Heart right ventricle (tissue), 16 donors: Measurements from ENCODE around the gene TSKU. TPM values are rescaled to one million over a fixed set of nuclear protein-coding genes. Genes with fewer than 3 reads are reported as not detected.

ENCODE experiments used
- ATAC-seq, 8 donors: fragments of 200-7000 bp; cut with Tn5 transposase; one replicate each; pipeline ENCODE4 v1.9.1; 2020; ENCODE audit warnings: mild to moderate bottlenecking in 8 of 8, moderate library complexity in 8 of 8, moderate number of reproducible peaks in 1 of 8
- DNase-seq, 2 donors: peaks; one replicate each; pipeline ENCODE4 v3.0.0-alpha.2; 2020
- H3K27ac ChIP-seq, 10 donors: fragments of 200-600 bp; sonication (generic) in 2 of 10; one replicate each; pipeline versions ENCODE4 v1.5.0 to v1.8.0; 2020 to 2022; ENCODE audit warnings: mild to moderate bottlenecking in 3 of 10
- H3K27me3 ChIP-seq, 7 donors: fragments of 200-600 bp; one replicate each; pipeline ENCODE4 v1.8.0; 2021 to 2022; ENCODE audit warnings: mild to moderate bottlenecking in 2 of 7
- H3K36me3 ChIP-seq, 9 donors: fragments of 200-600 bp; sonication (generic) in 1 of 9; one replicate each; pipeline versions ENCODE4 v1.5.0 to v1.8.0; 2020 to 2022; ENCODE audit warnings: mild to moderate bottlenecking in 2 of 9
- H3K4me1 ChIP-seq, 9 donors: fragments of 200-600 bp; sonication (generic) in 1 of 9; one replicate each; pipeline versions ENCODE4 v1.5.0 to v1.8.0; 2020 to 2022; ENCODE audit warnings: mild to moderate bottlenecking in 4 of 9
- H3K4me3 ChIP-seq, 10 donors: fragments of 200-600 bp; sonication (generic) in 2 of 10; one replicate each; pipeline versions ENCODE4 v1.5.0 to v1.8.0; 2020 to 2022; ENCODE audit warnings: mild to moderate bottlenecking in 7 of 10, moderate library complexity in 2 of 10
- H3K9me3 ChIP-seq, 11 donors: fragments of 200-600 bp in 10 of 11; sonication (generic) in 2 of 11; one replicate each; pipeline versions ENCODE4 v1.5.0 to v1.8.0; 2013 to 2022; ENCODE audit warnings: mild to moderate bottlenecking in 2 of 11, control low read depth in 1 of 11, moderate library complexity in 1 of 11
- WGBS, 2 donors: extraction: QIAGEN DNeasy Blood & Tissue Kit; methylation state at CpG; one replicate each; pipeline ENCODE4 v1.1.7; 2013; ENCODE audit warnings: inconsistent platforms in 1 of 2; 5-methylcytosine and 5-hydroxymethylcytosine counted together
- intact Hi-C, 10 donors: fragments of 100-400 bp; cut with DNase I; formaldehyde crosslinking; loops; one replicate each; pipeline versions ENCODE4 v1.11.1 to v1.14.2; 2022
- polyA plus RNA-seq, 2 donors: library from polyadenylated mRNA; stranded (reverse); fragments of 200-250 nt; gene quantifications; one replicate each; pipeline ENCODE4 v1.2.3, GENCODE V29; 2013
- total RNA-seq, 10 donors: library from RNA; stranded (reverse); fragmentation: NEBNext Ultra II Directional in 3 of 10; extraction: Animal tissue kit (Norgen Biotek cat#: 25700) in 3 of 10; gene quantifications; one replicate each; pipeline versions ENCODE4 v1.2.1 to v1.2.4, GENCODE V29; 2021 to 2023
- TF ChIP-seq, protein P1 (sequence below), 9 donors: fragments of 200-600 bp; sonication (generic) in 2 of 9; IDR thresholded peaks; one replicate each; pipeline versions ENCODE4 v1.5.0 to v1.8.0; 2021 to 2022; ENCODE audit warnings: antibody characterized with exemption in 9 of 9, mild to moderate bottlenecking in 5 of 9, moderate library complexity in 1 of 9
- donor health status: Arrhythmogenic right ventricular cardiomyopathy.
- donor health status: ischemic (EF 13 %, LVEDD 7.1; RV severe dilation, severe dysfunction).
- donor health status: healthy with polysubstance abuse.
- donor health status: DM: no; HTN: yes; CAD: no.
- donor health status: DM: no; HTN: no; CAD: no.
- donor health status: ischemic (EF 25% LVEDD 6.9; RV normal size, moderate dysfunction).
- donor health status: ischemic (EF 25% LVEDD 5.7; RV mildly dilated, moderate dysfunction).
- donor health status: healthy.
- donor health status: DM: yes; HTN: yes; CAD: no.
- donor health status: Ischemic cardiomyopathy.
- donor health status: ischemic (EF 35%, LVEDD 5.7; RV mildly dilated, moderate dysfunction).
- donor health status: nonischemic (EF 11% LVEDD 7.7; RV severe dilation, severe dysfunction).
- donor health status: DM: yes; HTN: yes; CAD: no.
- donor health status: PGD.
- donor health status: ischemic (EF 29% LVEDD 5.4; RV normal size, mild dysfunction).
- donor health status: nonischemic (EF 23%, LVEDD 6.1; RV moderate dilation, normal function).

The TSKU gene
- total and polyA plus RNA-seq, 12 donors = 3.0 to 21.9 (median 6.8) TPM

DNA sequence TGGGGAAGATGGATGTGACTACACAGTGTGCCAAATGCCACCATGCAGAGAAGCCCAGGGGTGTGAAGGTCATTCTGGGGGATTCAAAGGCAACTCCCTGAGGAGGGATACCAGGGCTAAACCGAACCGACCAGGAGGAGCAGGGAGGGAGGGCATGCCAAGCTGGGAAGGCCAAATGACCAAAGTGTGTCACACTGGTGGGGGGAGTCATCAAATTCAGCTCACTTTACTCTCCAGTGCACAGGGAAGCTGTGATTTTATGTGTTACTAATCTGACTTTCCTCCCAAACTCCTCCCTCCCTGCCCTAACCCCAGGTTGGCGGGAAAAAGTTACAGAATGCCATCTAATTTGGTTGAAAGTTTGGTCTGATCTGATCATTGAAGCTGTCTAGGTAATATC, 29.7 kb upstream of the TSKU start:
- peaks cover 0 to 41% (median 18%) of the 10 kb centered on the region in 9 donors for H3K4me1 ChIP-seq
- no peak overlapping the region for H3K4me3 ChIP-seq
- DNase-seq (no peak), ATAC-seq (peak in 4 of 8 donors; percentile 3 to 8 (median 6))
- H3K27ac ChIP-seq = peak overlapping the region in 6 of 10 donors; percentile 10 to 71 (median 57)
- H3K36me3 ChIP-seq = no peaks in the 10 kb centered on the region
- TF ChIP-seq, protein P1, sequence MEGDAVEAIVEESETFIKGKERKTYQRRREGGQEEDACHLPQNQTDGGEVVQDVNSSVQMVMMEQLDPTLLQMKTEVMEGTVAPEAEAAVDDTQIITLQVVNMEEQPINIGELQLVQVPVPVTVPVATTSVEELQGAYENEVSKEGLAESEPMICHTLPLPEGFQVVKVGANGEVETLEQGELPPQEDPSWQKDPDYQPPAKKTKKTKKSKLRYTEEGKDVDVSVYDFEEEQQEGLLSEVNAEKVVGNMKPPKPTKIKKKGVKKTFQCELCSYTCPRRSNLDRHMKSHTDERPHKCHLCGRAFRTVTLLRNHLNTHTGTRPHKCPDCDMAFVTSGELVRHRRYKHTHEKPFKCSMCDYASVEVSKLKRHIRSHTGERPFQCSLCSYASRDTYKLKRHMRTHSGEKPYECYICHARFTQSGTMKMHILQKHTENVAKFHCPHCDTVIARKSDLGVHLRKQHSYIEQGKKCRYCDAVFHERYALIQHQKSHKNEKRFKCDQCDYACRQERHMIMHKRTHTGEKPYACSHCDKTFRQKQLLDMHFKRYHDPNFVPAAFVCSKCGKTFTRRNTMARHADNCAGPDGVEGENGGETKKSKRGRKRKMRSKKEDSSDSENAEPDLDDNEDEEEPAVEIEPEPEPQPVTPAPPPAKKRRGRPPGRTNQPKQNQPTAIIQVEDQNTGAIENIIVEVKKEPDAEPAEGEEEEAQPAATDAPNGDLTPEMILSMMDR (IDR thresholded peaks at IDR 0.05) = no peak
- H3K27me3 ChIP-seq = no peaks in the 10 kb centered on the region
- H3K9me3 ChIP-seq = no peaks in the 10 kb centered on the region
- intact Hi-C loops = loop anchor here in 1 of 10 donors (5.0 kb wide), 1 partner anchor 34 kb away; no protein-coding TSS in a partner anchor
- WGBS, 2 donors = 87 to 95% methylated on average over 3 of the region's 3 CpGs

DNA sequence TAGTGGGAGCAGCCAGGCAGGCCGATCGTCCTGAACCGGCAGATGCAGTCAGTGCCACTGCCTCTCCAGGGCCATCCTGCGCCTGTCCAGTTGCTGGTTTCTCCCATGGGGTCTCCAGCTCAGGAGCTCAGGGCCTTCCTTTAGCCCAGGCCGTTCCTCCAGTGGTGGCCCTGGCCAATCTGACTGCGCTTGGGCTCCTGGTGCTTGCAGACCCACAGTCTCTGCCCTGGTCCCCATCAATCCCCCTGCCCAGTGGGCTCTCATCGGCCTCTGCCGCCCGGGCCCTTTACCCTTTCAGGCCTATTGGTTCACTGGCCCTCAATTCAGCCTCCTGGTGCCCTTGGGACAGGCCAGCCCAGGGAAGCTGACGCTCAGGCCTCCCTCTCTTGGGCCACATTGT, 29.2 kb upstream of the TSKU start:
- Histone ChIP-seq H3K9me3 (no peaks in the 10 kb centered on the region), H3K4me3 (no peak overlapping the region), H3K27me3 (no peaks in the 10 kb centered on the region), H3K27ac (no peak overlapping the region), H3K4me1 (peaks cover 0 to 37% (median 18%) of the 10 kb centered on the region in 9 donors), H3K36me3 (no peaks in the 10 kb centered on the region)
- ATAC-seq = no peak
- no peak for DNase-seq
- TF ChIP-seq, protein P1 (IDR thresholded peaks at IDR 0.05) = no peak
- intact Hi-C loops = loop anchor here in 1 of 10 donors (5.0 kb wide), 1 partner anchor 33 kb away; no protein-coding TSS in a partner anchor
- WGBS, 2 donors = 97 to 98% methylated on average over 10 of the region's 10 CpGs

DNA sequence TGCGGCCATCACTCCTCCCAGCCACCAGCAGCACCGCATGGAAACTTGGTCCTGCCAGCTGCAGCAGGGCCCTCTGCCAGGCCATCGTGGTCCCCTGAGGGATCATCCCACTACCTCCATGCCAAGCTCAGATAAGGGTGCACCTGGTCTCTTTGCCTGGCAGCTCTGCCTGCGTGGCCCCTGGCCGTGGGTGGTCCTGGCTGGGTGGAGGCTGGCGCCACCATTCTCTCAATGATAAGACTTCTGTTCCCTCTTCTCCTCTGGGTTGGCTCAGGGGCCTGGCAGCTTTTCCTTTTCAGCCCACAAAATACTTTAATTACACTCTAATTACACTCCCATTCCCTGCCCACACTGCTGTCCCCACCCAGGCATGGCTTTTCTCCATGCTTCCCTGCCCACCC, 26.8 kb upstream of the TSKU start:
- H3K9me3 ChIP-seq = no peaks in the 10 kb centered on the region
- no peaks in the 10 kb centered on the region for H3K27me3 ChIP-seq
- no peak overlapping the region for H3K4me3 ChIP-seq
- no peaks in the 10 kb centered on the region for H3K36me3 ChIP-seq
- 58% methylated on average over 6 of the region's 6 CpGs for WGBS, 2 donors
- peaks cover 0 to 24% (median 16%) of the 10 kb centered on the region in 9 donors for H3K4me1 ChIP-seq
- ATAC-seq = no peak
- TF ChIP-seq, protein P1 (IDR thresholded peaks at IDR 0.05) = no peak
- DNase-seq = no peak
- no peak overlapping the region for H3K27ac ChIP-seq
- intact Hi-C loops = no loop called here

DNA sequence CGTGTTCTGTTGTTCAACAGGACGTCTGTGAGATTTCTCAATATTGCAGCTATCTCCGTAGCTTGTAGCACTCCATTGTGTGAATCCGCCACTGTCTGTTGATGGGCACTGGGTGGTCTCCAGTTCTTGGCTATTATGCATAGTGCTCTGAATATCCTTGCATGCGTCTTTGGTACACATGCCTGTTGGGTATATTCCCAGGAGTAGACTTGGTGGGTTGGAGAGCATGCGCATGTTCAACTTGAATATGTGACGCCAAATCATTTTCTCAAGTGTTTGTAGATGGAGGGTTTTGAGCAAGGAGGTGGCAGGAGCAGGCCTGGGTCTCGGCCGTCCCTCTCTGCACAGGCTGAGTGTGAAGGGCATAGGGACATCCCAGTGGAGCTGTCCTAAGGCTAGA, 24.8 kb upstream of the TSKU start:
- 96 to 97% methylated on average over 9 of the region's 9 CpGs for WGBS, 2 donors
- H3K27ac ChIP-seq = no peak overlapping the region
- TF ChIP-seq, protein P1 (IDR thresholded peaks at IDR 0.05) = no peak
- H3K4me1 ChIP-seq = peaks cover 1 to 13% (median 8%) of the 10 kb centered on the region in 9 donors
- DNase-seq (no peak), ATAC-seq (no peak)
- H3K9me3 ChIP-seq = no peaks in the 10 kb centered on the region
- H3K27me3 ChIP-seq = no peaks in the 10 kb centered on the region
- H3K4me3 ChIP-seq = no peak overlapping the region
- intact Hi-C loops = no loop called here
- H3K36me3 ChIP-seq = no peaks in the 10 kb centered on the region
